Peyer's patch (tissue), 4 donors: ENCODE results near the gene SDS. TPM values are rescaled to one million over a fixed set of nuclear protein-coding genes. Genes with fewer than 3 reads are reported as not detected.

Source experiments
- DNase-seq, 3 donors: peaks; one replicate each; pipeline ENCODE4 v3.0.0-alpha.2; 2017 to 2019
- H3K27ac ChIP-seq, 4 donors: fragments of 200-600 bp; sonication (generic); one replicate each; pipeline ENCODE4 v1.5.1; 2016 to 2019
- H3K27me3 ChIP-seq, 2 donors: fragments of 200-600 bp; sonication (generic); one replicate each; pipeline ENCODE4 v1.5.1; 2019
- H3K36me3 ChIP-seq, 3 donors: fragments of 200-600 bp; sonication (generic); one replicate each; pipeline ENCODE4 v1.5.1; 2016 to 2019
- H3K4me1 ChIP-seq, 4 donors: fragments of 200-600 bp; sonication (generic); one replicate each; pipeline ENCODE4 v1.5.1; 2016 to 2019
- H3K4me3 ChIP-seq, 4 donors: fragments of 200-600 bp; sonication (generic); 1 replicate in 3 of 4; 2 replicates in 1 of 4; pipeline ENCODE4 v1.5.1; 2016 to 2019; ENCODE audit warnings: mild to moderate bottlenecking in 1 of 4
- H3K9me3 ChIP-seq, 4 donors: fragments of 200-600 bp; sonication (generic); one replicate each; pipeline ENCODE4 v1.5.1; 2016 to 2019; ENCODE audit warnings: mild to moderate bottlenecking in 1 of 4
- POLR2A ChIP-seq, 2 donors: fragments of 450-650 bp; IDR thresholded peaks; one replicate each; pipeline ENCODE4 v1.5.1; 2017; ENCODE audit warnings: antibody characterized with exemption in 2 of 2, mild to moderate bottlenecking in 2 of 2, moderate library complexity in 2 of 2
- total RNA-seq, 4 donors: library from RNA; depleted of rRNA; stranded (reverse); fragments of >200 nt; gene quantifications; one replicate each; pipeline ENCODE4 v1.1.0, GENCODE V29; 2016
- TF ChIP-seq, protein P1 (sequence below), 6 experiments: fragments of 450-650 bp in 4 of 6; fragments of 200-600 bp in 2 of 6; sonication (generic) in 1 of 6; IDR thresholded peaks; one replicate each; pipeline ENCODE4 v1.5.1; 2017 to 2019; ENCODE audit warnings: antibody characterized with exemption in 6 of 6, mild to moderate bottlenecking in 3 of 6, moderate library complexity in 1 of 6

SDS gene
- total RNA-seq, 4 donors from 2014 or later, result not detected

DNA sequence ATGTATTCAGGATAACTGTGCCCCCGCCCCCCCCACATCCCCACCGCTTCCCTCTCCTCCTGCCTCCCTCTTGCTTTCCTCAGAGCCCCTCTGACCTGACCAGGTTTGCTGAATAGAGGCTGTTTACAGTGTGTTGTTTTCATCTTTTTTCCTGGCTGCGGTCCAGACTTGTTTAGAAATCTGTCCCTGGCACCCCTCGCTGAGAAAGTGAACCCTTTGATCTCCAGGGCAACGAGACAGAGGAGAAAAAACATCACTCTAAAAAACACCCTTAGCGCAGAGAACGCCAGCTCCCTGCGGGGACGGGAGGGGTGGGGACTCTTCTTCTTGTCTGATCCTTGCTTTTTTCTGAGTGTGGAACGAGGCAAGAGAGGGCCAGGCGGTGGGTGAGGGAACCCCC lies 22.5 kb downstream of the SDS start:
- Histone ChIP-seq H3K4me3 (no peak overlapping the region), H3K9me3 (no peaks in the 10 kb centered on the region), H3K4me1 (no peaks in the 10 kb centered on the region), H3K27ac (no peak overlapping the region), H3K27me3 (no peaks in the 10 kb centered on the region), H3K36me3 (peaks cover 0 to 40% (median 0%) of the 10 kb centered on the region in 3 donors)
- no peak for DNase-seq
- TF ChIP-seq POLR2A (IDR thresholded peaks at IDR 0.05), result no peak
- TF ChIP-seq, protein P1, sequence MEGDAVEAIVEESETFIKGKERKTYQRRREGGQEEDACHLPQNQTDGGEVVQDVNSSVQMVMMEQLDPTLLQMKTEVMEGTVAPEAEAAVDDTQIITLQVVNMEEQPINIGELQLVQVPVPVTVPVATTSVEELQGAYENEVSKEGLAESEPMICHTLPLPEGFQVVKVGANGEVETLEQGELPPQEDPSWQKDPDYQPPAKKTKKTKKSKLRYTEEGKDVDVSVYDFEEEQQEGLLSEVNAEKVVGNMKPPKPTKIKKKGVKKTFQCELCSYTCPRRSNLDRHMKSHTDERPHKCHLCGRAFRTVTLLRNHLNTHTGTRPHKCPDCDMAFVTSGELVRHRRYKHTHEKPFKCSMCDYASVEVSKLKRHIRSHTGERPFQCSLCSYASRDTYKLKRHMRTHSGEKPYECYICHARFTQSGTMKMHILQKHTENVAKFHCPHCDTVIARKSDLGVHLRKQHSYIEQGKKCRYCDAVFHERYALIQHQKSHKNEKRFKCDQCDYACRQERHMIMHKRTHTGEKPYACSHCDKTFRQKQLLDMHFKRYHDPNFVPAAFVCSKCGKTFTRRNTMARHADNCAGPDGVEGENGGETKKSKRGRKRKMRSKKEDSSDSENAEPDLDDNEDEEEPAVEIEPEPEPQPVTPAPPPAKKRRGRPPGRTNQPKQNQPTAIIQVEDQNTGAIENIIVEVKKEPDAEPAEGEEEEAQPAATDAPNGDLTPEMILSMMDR (IDR thresholded peaks at IDR 0.05), result no peak

DNA sequence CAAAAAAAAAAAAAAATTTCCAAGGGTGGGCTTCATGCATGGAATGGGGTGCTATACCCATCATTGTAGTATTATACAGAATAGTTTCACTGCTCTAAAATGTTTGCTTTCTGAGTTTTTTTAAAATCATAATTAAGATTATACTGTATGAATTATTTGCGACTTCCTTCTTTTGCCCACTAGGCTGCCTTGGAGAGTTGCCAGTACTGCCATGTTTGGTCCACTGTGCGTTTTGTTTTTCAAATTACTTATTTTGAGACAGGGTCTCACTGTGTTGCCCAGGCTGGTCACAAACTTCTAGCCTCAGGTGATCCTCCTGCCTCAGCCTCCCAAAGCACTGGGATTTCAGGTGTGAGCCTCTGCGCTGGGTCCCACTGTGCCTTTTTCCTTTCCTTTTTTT lies 25.4 kb downstream of the SDS start:
- H3K4me3 ChIP-seq, result no peak overlapping the region
- no peak for DNase-seq

DNA sequence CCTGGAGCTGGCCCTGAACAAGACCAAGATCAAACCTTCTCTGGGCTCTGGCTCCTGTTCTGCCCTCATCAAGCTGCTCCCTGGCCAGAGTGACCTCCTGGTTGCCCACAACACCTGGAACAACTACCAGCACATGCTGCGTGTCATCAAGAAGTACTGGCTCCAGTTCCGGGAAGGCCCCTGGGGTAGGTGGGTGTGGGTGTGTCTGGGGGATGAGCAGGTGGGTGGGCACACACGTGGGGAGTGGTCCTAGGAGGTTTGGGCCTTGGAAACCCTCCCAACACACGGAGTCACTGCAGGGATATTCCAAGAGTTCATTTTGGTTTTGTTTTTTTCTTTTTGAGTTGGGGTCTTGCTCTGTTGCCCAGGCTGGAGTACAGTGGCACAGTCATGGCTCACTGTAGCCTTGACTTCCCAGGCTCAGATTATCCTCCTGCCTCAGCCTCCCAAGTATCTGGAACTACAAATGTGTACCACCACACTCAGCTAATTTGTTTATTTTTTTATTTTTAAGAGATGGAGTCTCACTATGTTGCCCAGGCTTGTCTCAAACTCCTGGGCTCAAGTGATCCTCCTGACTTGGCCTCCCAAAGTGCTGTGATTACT lies 28.8 kb downstream of the SDS start:
- no peak for TF ChIP-seq POLR2A (IDR thresholded peaks at IDR 0.05)
- TF ChIP-seq, protein P1 (IDR thresholded peaks at IDR 0.05), result no peak
- no peaks in the 10 kb centered on the region for H3K27me3 ChIP-seq
- no peak for DNase-seq
- peaks cover 0 to 23% (median 0%) of the 10 kb centered on the region in 3 donors for H3K36me3 ChIP-seq
- no peaks in the 10 kb centered on the region for H3K9me3 ChIP-seq
- no peak overlapping the region for H3K27ac ChIP-seq
- no peaks in the 10 kb centered on the region for H3K4me1 ChIP-seq
- no peak overlapping the region for H3K4me3 ChIP-seq

More for the DNA sequence above, 25.4 kb downstream of the SDS start:
- TF ChIP-seq POLR2A (IDR thresholded peaks at IDR 0.05), result no peak
- TF ChIP-seq, protein P1 (IDR thresholded peaks at IDR 0.05), result no peak
- H3K9me3 ChIP-seq, result no peaks in the 10 kb centered on the region
- H3K36me3 ChIP-seq, result peaks cover 0 to 38% (median 0%) of the 10 kb centered on the region in 3 donors
- H3K27me3 ChIP-seq, result no peaks in the 10 kb centered on the region
- H3K4me1 ChIP-seq, result no peaks in the 10 kb centered on the region
- no peak overlapping the region for H3K27ac ChIP-seq

DNA sequence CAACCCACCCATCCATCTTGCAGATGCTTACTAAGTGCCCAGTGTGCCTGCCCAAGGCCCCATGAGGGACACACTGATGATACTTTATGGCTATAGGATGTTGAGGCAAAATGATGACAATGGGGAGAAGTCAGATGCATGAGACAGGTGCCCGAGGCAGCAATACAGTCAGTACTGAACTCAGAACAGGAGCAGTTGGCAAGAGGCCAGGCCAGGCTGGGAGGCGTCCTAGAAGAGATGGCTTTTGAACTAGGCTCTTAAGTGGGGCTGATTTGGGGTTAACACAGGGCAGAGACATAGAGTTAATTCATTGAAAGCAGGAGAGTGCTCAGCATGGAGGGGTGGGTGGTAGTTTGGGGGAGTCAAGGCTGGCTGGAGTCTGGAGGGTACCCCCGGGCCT lies 29.7 kb downstream of the SDS start:
- no peaks in the 10 kb centered on the region for H3K4me1 ChIP-seq
- TF ChIP-seq, protein P1 (IDR thresholded peaks at IDR 0.05), result no peak
- TF ChIP-seq POLR2A (IDR thresholded peaks at IDR 0.05), result no peak
- H3K36me3 ChIP-seq, result peaks cover 0 to 23% (median 0%) of the 10 kb centered on the region in 3 donors
- H3K4me3 ChIP-seq, result no peak overlapping the region
- H3K9me3 ChIP-seq, result no peaks in the 10 kb centered on the region
- no peaks in the 10 kb centered on the region for H3K27me3 ChIP-seq
- no peak overlapping the region for H3K27ac ChIP-seq
- no peak for DNase-seq

DNA sequence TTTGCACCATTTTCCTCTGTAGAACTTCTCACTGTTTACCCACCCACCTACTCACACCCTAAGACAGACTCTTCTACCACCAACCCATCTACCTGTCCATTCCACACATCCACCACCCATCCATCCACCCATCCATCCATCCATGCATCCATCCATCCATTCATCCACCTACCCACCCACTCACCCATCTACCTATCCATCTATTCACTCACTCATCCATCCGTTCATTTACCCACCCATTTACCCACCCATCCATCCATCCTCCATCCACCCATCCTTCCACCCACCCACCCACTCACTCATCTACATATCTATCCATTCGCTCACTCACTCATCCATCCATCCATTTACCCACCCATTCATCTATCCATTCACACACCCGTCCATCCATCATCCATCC lies 30.2 kb downstream of the SDS start:
- peaks cover 0 to 23% (median 0%) of the 10 kb centered on the region in 3 donors for H3K36me3 ChIP-seq
- no peaks in the 10 kb centered on the region for H3K9me3 ChIP-seq
- DNase-seq, result no peak
- H3K27me3 ChIP-seq, result no peaks in the 10 kb centered on the region
- no peak overlapping the region for H3K4me3 ChIP-seq
- no peak overlapping the region for H3K27ac ChIP-seq
- no peaks in the 10 kb centered on the region for H3K4me1 ChIP-seq
- TF ChIP-seq, protein P1 (IDR thresholded peaks at IDR 0.05), result no peak
- TF ChIP-seq POLR2A (IDR thresholded peaks at IDR 0.05), result no peak
